ENCODE measurements around the gene AGPAT2.

DNA sequence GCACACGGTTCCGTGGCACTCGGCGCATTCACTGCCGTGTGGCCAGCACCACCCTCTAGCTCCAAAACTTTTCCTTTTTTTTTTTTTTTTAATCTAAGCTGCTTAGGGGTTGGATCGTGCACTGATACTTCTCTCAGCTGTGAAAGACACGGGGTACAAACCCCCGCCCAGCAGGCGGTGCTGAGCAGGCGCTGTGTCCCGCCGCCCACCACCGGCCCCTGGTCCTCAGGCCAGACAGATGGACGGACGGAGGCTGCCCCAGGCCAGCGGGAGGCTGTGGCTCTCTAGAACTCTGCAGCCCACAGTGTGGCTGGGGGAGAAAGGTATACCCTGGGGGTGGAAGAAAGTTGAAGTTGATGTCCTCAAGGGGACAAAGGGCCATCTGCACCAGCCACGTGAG is 6.2 kb downstream of the AGPAT2 start:
- TF ChIP-seq, protein P1, sequence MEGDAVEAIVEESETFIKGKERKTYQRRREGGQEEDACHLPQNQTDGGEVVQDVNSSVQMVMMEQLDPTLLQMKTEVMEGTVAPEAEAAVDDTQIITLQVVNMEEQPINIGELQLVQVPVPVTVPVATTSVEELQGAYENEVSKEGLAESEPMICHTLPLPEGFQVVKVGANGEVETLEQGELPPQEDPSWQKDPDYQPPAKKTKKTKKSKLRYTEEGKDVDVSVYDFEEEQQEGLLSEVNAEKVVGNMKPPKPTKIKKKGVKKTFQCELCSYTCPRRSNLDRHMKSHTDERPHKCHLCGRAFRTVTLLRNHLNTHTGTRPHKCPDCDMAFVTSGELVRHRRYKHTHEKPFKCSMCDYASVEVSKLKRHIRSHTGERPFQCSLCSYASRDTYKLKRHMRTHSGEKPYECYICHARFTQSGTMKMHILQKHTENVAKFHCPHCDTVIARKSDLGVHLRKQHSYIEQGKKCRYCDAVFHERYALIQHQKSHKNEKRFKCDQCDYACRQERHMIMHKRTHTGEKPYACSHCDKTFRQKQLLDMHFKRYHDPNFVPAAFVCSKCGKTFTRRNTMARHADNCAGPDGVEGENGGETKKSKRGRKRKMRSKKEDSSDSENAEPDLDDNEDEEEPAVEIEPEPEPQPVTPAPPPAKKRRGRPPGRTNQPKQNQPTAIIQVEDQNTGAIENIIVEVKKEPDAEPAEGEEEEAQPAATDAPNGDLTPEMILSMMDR (IDR thresholded peaks at IDR 0.05), result no peak
- no peak for TF ChIP-seq POLR2A (IDR thresholded peaks at IDR 0.05)
